Left ventricle myocardium inferior (tissue), 1 donor: ENCODE results near the gene PROP1. TPM values are rescaled to one million over a fixed set of nuclear protein-coding genes. Genes with fewer than 3 reads are reported as not detected.
"Not testable (repeated sequence)": the region's sequence is repeated elsewhere in the genome, so short reads cannot be mapped to it uniquely, and the experiment has no call there.

Experiments used
- DNase-seq: peaks from one replicate; pipeline ENCODE4 v3.0.0-alpha.2; 2020
- H3K27ac ChIP-seq: fragments of 200-600 bp; replicated peaks from 2 replicates; pipeline ENCODE4 v1.8.0; 2021
- H3K27me3 ChIP-seq: fragments of 200-600 bp; 2 replicates; pipeline ENCODE4 v1.8.0; 2021; ENCODE audit warnings: low read depth
- H3K36me3 ChIP-seq: fragments of 200-600 bp; 2 replicates; pipeline ENCODE4 v1.8.0; 2021
- H3K4me1 ChIP-seq: fragments of 200-600 bp; 2 replicates; pipeline ENCODE4 v1.8.0; 2021
- H3K4me3 ChIP-seq: fragments of 200-600 bp; 2 replicates; pipeline ENCODE4 v1.8.0; 2021; ENCODE audit warnings: mild to moderate bottlenecking, moderate library complexity
- H3K9me3 ChIP-seq: fragments of 200-600 bp; replicated peaks from 2 replicates; pipeline ENCODE4 v1.8.0; 2021
- intact Hi-C: fragments of 100-400 bp; cut with micrococcal nuclease; formaldehyde crosslinking; loops from one replicate; pipeline ENCODE4 v1.11.0; 2022
- total RNA-seq: library from RNA; stranded (reverse); fragmentation: NEBNext Ultra II Directional; extraction: Animal tissue kit (Norgen Biotek cat#: 25700); gene quantifications from one replicate; pipeline ENCODE4 v1.2.1, GENCODE V29; 2021
- TF ChIP-seq, protein P1 (sequence below): fragments of 200-600 bp; IDR thresholded peaks from 2 replicates; pipeline ENCODE4 v1.8.0; 2021; ENCODE audit warnings: antibody characterized with exemption, mild to moderate bottlenecking, borderline replicate concordance
- donor health status: DM: no; HTN: yes; CAD: no; lungs with severe emphysema.

PROP1 gene
- total RNA-seq, 1 donor from 2014 or later, result not detected

DNA sequence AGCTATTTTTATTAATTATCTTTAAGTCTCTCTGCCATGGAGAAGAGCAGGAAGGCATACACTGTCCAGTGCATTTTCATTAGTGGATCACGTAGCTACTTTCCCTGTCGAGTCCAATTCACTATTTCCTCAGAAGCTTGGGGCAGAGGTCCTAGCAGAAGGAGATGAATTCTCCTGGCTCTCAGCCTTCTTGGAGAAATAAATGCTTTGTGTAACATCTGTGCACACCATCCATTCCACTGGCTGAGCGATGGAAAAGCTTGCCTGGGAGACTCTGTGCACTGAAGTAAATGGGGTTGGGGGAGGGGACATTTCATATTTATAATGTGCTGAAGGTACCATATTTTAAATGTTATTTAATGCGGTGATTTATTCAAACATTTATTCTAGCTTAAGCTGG, 23.4 kb downstream of the PROP1 start:
- no peak for DNase-seq
- Histone ChIP-seq H3K4me1 (no peaks in the 10 kb centered on the region), H3K9me3 (peaks cover 4% of the 10 kb centered on the region), H3K27me3 (peaks cover 61% of the 10 kb centered on the region), H3K27ac (no peak overlapping the region), H3K4me3 (no peak overlapping the region), H3K36me3 (no peaks in the 10 kb centered on the region)
- intact Hi-C loops, result no loop called here
- TF ChIP-seq, protein P1, sequence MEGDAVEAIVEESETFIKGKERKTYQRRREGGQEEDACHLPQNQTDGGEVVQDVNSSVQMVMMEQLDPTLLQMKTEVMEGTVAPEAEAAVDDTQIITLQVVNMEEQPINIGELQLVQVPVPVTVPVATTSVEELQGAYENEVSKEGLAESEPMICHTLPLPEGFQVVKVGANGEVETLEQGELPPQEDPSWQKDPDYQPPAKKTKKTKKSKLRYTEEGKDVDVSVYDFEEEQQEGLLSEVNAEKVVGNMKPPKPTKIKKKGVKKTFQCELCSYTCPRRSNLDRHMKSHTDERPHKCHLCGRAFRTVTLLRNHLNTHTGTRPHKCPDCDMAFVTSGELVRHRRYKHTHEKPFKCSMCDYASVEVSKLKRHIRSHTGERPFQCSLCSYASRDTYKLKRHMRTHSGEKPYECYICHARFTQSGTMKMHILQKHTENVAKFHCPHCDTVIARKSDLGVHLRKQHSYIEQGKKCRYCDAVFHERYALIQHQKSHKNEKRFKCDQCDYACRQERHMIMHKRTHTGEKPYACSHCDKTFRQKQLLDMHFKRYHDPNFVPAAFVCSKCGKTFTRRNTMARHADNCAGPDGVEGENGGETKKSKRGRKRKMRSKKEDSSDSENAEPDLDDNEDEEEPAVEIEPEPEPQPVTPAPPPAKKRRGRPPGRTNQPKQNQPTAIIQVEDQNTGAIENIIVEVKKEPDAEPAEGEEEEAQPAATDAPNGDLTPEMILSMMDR, result no peak

DNA sequence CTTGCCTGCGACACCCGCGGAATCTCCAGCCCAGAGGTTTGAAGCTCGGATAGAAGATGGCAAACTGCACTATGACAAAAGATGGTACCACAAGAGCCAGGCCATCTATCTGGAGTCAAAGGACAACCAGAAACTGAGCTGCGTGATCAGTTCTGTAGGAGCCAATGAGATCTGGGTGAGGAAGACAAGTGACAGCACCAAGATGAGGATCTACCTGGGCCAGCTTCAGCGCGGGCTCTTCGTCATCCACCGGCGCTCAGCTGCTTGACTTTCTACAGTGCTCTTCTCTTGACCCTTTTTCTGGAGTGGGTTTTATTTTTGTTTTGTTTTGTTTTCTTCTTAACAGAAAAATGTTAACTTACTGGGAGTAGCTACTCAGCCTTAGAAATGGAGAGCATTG, 24.0 kb downstream of the PROP1 start:
- H3K9me3 ChIP-seq, H3K4me3 ChIP-seq, H3K36me3 ChIP-seq, H3K27ac ChIP-seq, DNase-seq, H3K4me1 ChIP-seq, intact Hi-C loops: not testable (repeated sequence)
- peaks cover 55% of the 10 kb centered on the region for H3K27me3 ChIP-seq

DNA sequence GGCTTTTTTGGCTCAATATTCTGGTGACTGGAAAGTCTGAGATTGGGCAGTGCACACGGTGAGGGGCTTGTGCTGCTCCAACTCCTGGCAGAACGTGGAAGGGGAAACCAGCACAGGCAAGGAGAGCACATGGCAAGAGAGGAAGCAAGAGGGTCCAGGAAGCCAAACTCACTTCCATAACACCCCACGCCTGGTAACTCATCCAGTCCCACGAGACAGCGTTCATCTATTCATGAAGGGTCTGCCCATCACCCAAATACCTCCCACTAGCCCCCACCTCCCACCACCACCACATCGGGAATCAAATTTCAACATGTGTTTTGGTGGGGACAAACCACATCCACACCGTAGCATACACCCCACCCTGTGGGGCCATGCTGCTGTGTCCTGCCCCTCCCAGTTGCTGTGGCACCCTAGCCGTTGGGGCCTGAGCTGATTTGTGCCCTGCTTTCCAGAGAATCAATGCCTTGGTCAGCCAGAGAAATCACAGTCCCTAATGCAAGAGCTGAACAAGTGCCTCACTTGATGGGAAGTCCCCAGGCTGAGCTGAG, 27.3 kb downstream of the PROP1 start:
- no peak overlapping the region for H3K27ac ChIP-seq
- TF ChIP-seq, protein P1, result no peak
- H3K4me1 ChIP-seq, result no peaks in the 10 kb centered on the region
- no peaks in the 10 kb centered on the region for H3K9me3 ChIP-seq
- H3K27me3 ChIP-seq, result peaks cover 33% of the 10 kb centered on the region
- DNase-seq, result no peak
- H3K36me3 ChIP-seq, result no peaks in the 10 kb centered on the region
- intact Hi-C loops, result no loop called here
- no peak overlapping the region for H3K4me3 ChIP-seq

- peaks cover 31% of the 10 kb centered on the region for H3K27me3 ChIP-seq
- intact Hi-C loops, result no loop called here
- H3K4me1 ChIP-seq, result no peaks in the 10 kb centered on the region
- DNase-seq, result no peak
- H3K27ac ChIP-seq, result no peak overlapping the region
- H3K36me3 ChIP-seq, result no peaks in the 10 kb centered on the region
- H3K4me3 ChIP-seq, result no peak overlapping the region
- no peaks in the 10 kb centered on the region for H3K9me3 ChIP-seq
- TF ChIP-seq, protein P1, result no peak
Measured at GRCh38 chr5:177967221-177967887, 28.7 kb downstream of the PROP1 start.

DNA sequence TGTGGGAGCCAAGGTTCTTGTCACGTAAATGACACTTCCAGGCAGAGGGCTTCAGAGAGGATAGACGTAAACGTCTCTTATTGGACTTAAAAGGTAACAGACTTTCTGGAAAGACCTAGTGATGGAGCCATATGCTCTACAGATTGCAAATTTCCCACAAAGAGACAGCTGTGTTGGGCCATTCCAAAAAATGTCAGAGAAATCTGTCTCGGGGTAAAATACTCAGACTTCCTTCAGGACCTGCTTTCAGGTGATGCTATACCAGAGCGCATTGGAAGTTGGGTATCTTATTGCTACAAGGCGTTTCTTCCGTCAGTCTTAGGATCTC, 29.2 kb downstream of the PROP1 start:
- Histone ChIP-seq H3K9me3 (no peaks in the 10 kb centered on the region), H3K27me3 (peaks cover 25% of the 10 kb centered on the region), H3K27ac (no peak overlapping the region), H3K36me3 (no peaks in the 10 kb centered on the region), H3K4me1 (no peaks in the 10 kb centered on the region), H3K4me3 (no peak overlapping the region)
- no peak for DNase-seq
- intact Hi-C loops, result no loop called here
- TF ChIP-seq, protein P1, result no peak

- H3K4me3 ChIP-seq, result no peak overlapping the region
- no peak overlapping the region for H3K27ac ChIP-seq
- TF ChIP-seq, protein P1, result no peak
- intact Hi-C loops, result no loop called here
- DNase-seq, result no peak
- H3K36me3 ChIP-seq, result no peaks in the 10 kb centered on the region
- peaks cover 20% of the 10 kb centered on the region for H3K27me3 ChIP-seq
- no peaks in the 10 kb centered on the region for H3K9me3 ChIP-seq
- H3K4me1 ChIP-seq, result no peaks in the 10 kb centered on the region
Measured at GRCh38 chr5:177966009-177966838, 29.8 kb downstream of the PROP1 start.
